NCI-H2171 (cell line): ENCODE data around the gene CAMTA2.

ENCODE experiments used
- DNase-seq: peaks from one replicate; lab custom pipeline; 2025; lab: John Stamatoyannopoulos, UW

Gene CAMTA2

GRCh38 chr17:4946312-4946976 is 41.0 kb downstream of the CAMTA2 start:
- DNase-seq: no peak

- no peak for DNase-seq
Measured at GRCh38 chr17:4945944-4946280, 41.6 kb downstream of the CAMTA2 start.

GRCh38 chr17:4945176-4945943 is 42.1 kb downstream of the CAMTA2 start:
- DNase-seq: no peak

- DNase-seq: no peak
Measured at GRCh38 chr17:4944554-4945175, 42.8 kb downstream of the CAMTA2 start.

GRCh38 chr17:4944163-4944553 is 43.3 kb downstream of the CAMTA2 start:
- no peak for DNase-seq

GRCh38 chr17:4942760-4943508 is 44.5 kb downstream of the CAMTA2 start:
- DNase-seq: no peak

GRCh38 chr17:4941319-4941610 is 46.2 kb downstream of the CAMTA2 start:
- no peak for DNase-seq

GRCh38 chr17:4940555-4941318 is 46.7 kb downstream of the CAMTA2 start:
- DNase-seq: peak; percentile 88

- peak; percentile 99 for DNase-seq
Measured at GRCh38 chr17:4939796-4940554, 47.5 kb downstream of the CAMTA2 start, which contains the start of the genes RNF167 and SLC25A11. Gene RNF167, plus strand, starts transcription at chr17:4940268. Its CDS starts 642 bp downstream, at chr17:4940910. Gene SLC25A11, minus strand, starts transcription at chr17:4940046. Its CDS starts 136 bp downstream, at chr17:4939910.

- no peak for DNase-seq
Measured at GRCh38 chr17:4939546-4939795, 48.0 kb downstream of the CAMTA2 start.

- DNase-seq: no peak
Measured at GRCh38 chr17:4938688-4939545, 48.6 kb downstream of the CAMTA2 start.

GRCh38 chr17:4938069-4938491 is 49.4 kb downstream of the CAMTA2 start:
- no peak for DNase-seq

GRCh38 chr17:4937553-4937952 is 49.9 kb downstream of the CAMTA2 start:
- no peak for DNase-seq

GRCh38 chr17:4936436-4936835 is 51.0 kb downstream of the CAMTA2 start:
- DNase-seq: no peak

GRCh38 chr17:4935650-4936049 is 51.8 kb downstream of the CAMTA2 start:
- no peak for DNase-seq

GRCh38 chr17:4934173-4934979 is 53.1 kb downstream of the CAMTA2 start:
- no peak for DNase-seq

- no peak for DNase-seq
Measured at GRCh38 chr17:4933646-4934045, 53.8 kb downstream of the CAMTA2 start.

GRCh38 chr17:4932756-4933155 is 54.7 kb downstream of the CAMTA2 start:
- no peak for DNase-seq

- DNase-seq: no peak
Measured at GRCh38 chr17:4931963-4932362, 55.5 kb downstream of the CAMTA2 start, which contains the start of gene GP1BA. Gene GP1BA, plus strand, starts transcription at chr17:4932277. Its CDS starts 328 bp downstream, at chr17:4932605.
